ENCODE data around the gene MALT1.

The MALT1 gene

GRCh38 chr18:58690259-58690658, 19.0 kb downstream of the MALT1 start:
- DNase-seq (ENCODE audit: low read depth in 2 of 2) = no peak

GRCh38 chr18:58691256-58691655, 20.0 kb downstream of the MALT1 start:
- DNase-seq (ENCODE audit: low read depth in 2 of 2) = no peak

- DNase-seq (ENCODE audit: low read depth in 2 of 2) = no peak
These were observed 21.3 kb downstream of the MALT1 start for GRCh38 chr18:58692422-58693185.

GRCh38 chr18:58694221-58694620, 23.0 kb downstream of the MALT1 start:
- DNase-seq (ENCODE audit: low read depth in 2 of 2) = no peak

GRCh38 chr18:58694720-58695468, 23.6 kb downstream of the MALT1 start:
- DNase-seq (ENCODE audit: low read depth in 2 of 2) = no peak

- no peak for DNase-seq (ENCODE audit: low read depth in 2 of 2)
These were observed 24.5 kb downstream of the MALT1 start for GRCh38 chr18:58695772-58696171.

- no peak for DNase-seq (ENCODE audit: low read depth in 2 of 2)
These were observed 25.9 kb downstream of the MALT1 start for GRCh38 chr18:58697146-58697545.

- DNase-seq (ENCODE audit: low read depth in 2 of 2) = no peak
These were observed 27.5 kb downstream of the MALT1 start for GRCh38 chr18:58698701-58699193.

- no peak for DNase-seq (ENCODE audit: low read depth in 2 of 2)
These were observed 28.3 kb downstream of the MALT1 start for GRCh38 chr18:58699551-58699950.

GRCh38 chr18:58700209-58700608, 28.9 kb downstream of the MALT1 start:
- no peak for DNase-seq (ENCODE audit: low read depth in 2 of 2)

- no peak for DNase-seq (ENCODE audit: low read depth in 2 of 2)
These were observed 41.7 kb downstream of the MALT1 start for GRCh38 chr18:58712930-58713329.

GRCh38 chr18:58714259-58714658, 43.0 kb downstream of the MALT1 start:
- DNase-seq (ENCODE audit: low read depth in 2 of 2) = no peak

- DNase-seq (ENCODE audit: low read depth in 2 of 2) = no peak
These were observed 43.6 kb downstream of the MALT1 start for GRCh38 chr18:58714821-58715220.

- no peak for DNase-seq (ENCODE audit: low read depth in 2 of 2)
These were observed 44.3 kb downstream of the MALT1 start for GRCh38 chr18:58715540-58715939.

GRCh38 chr18:58716060-58716756, 44.9 kb downstream of the MALT1 start:
- no peak for DNase-seq (ENCODE audit: low read depth in 2 of 2)

GRCh38 chr18:58721566-58722239, 50.4 kb downstream of the MALT1 start:
- DNase-seq (ENCODE audit: low read depth in 2 of 2) = peak in 1 of 2 donors; percentile 5

GRCh38 chr18:58723810-58724602, 52.7 kb downstream of the MALT1 start:
- DNase-seq (ENCODE audit: low read depth in 2 of 2) = no peak

GRCh38 chr18:58726671-58727070, 55.4 kb downstream of the MALT1 start:
- no peak for DNase-seq (ENCODE audit: low read depth in 2 of 2)

GRCh38 chr18:58727776-58728500, 56.7 kb downstream of the MALT1 start:
- no peak for DNase-seq (ENCODE audit: low read depth in 2 of 2)

GRCh38 chr18:58728719-58729118, 57.5 kb downstream of the MALT1 start:
- DNase-seq (ENCODE audit: low read depth in 2 of 2) = no peak
